ENCODE data around the gene BTBD1.

GRCh38 chr15:82968066-82968465 lies 99.0 kb downstream of the BTBD1 start:
- TF ChIP-seq RCOR1 (IDR thresholded peaks at IDR 0.05; ENCODE audit: low read length) = no peak
- TF ChIP-seq CTCF (IDR thresholded peaks at IDR 0.05) = no peak
- TF ChIP-seq EP300 (IDR thresholded peaks at IDR 0.05; ENCODE audit: borderline replicate concordance in 1 of 2, low read depth in 1 of 2, low read length in 1 of 2) = no peak
- TF ChIP-seq POLR2AphosphoS5 (IDR thresholded peaks at IDR 0.05; ENCODE audit: low read depth, low read length) = no peak
- no peak for TF ChIP-seq EZH2phosphoT487 (IDR thresholded peaks at IDR 0.05; ENCODE audit: borderline replicate concordance, low read depth)
- TF ChIP-seq TCF12 (IDR thresholded peaks at IDR 0.05) = no peak
